ENCODE data around the gene NLGN4X.

GRCh38 chrX:6184900-6185515, 43.7 kb downstream of the NLGN4X start:
- no peak for TF ChIP-seq CTCF (IDR thresholded peaks at IDR 0.05)
- no peak for TF ChIP-seq SIN3A (IDR thresholded peaks at IDR 0.05; ENCODE audit: borderline replicate concordance, insufficient read depth, low read depth, low read length)
- TF ChIP-seq POLR2AphosphoS5 (IDR thresholded peaks at IDR 0.05; ENCODE audit: low read depth, low read length): no peak
- no peak for TF ChIP-seq TCF7L2 (IDR thresholded peaks at IDR 0.05; ENCODE audit: low read depth, low read length)
